Caco-2 (cell line): ENCODE data around the gene SERPINH1. TPM values are rescaled to one million over a fixed set of nuclear protein-coding genes. Genes with fewer than 3 reads are reported as not detected.
A peak's percentile ranks its signal among the peaks of the same experiment; 100 is the strongest.

Source experiments
- Bru-seq: library from RNA; stranded (reverse); fragments of 400-500 nt; gene quantifications from one replicate; lab custom pipeline; 2021; lab: Mats Ljungman, UMichigan
- BruChase-seq, 2 experiments: library from RNA; stranded (reverse); fragments of 400-500 nt; gene quantifications; one replicate each; lab custom pipeline; 2021; lab: Mats Ljungman, UMichigan
- BruUV-seq: library from RNA; stranded (reverse); fragments of 400-500 nt; replicated peaks from 2 replicates; lab custom pipeline; 2021; lab: Mats Ljungman, UMichigan
- CTCF ChIA-PET: fragments of 300-600 bp; sonication (Branson Sonifier 250); formaldehyde crosslinking; loops from one replicate; lab custom pipeline; 2022; ENCODE audit warnings: antibody characterized with exemption; lab: Charles Lee
- POLR2A ChIA-PET: fragments of 300-600 bp; sonication (Branson Sonifier 250); formaldehyde crosslinking; loops from one replicate; lab custom pipeline; 2022; ENCODE audit warnings: antibody characterized with exemption; lab: Charles Lee
- DNase-seq, 2 experiments: peaks; one replicate each; pipeline versions ENCODE4 v3.0.0 to v3.0.0-alpha.2; 2020 to 2022
- H3K27me3 ChIP-seq: replicated peaks from 2 replicates; pipeline ENCODE4 v1.6.0; 2011; ENCODE audit warnings: low read length; ENCODE audit not compliant: control insufficient read depth, insufficient read depth
- H3K36me3 ChIP-seq: 2 replicates; pipeline ENCODE4 v1.5.1; 2011; ENCODE audit warnings: low read length; ENCODE audit not compliant: control insufficient read depth, insufficient read depth
- H3K4me1 ChIP-seq: fragments of 250-450 bp; sonication (Bioruptor Pico); 2 replicates; pipeline ENCODE4 v1.5.1; 2020; ENCODE audit warnings: mild to moderate bottlenecking
- H3K4me3 ChIP-seq: 2 replicates; pipeline ENCODE4 v1.5.1; 2011; ENCODE audit warnings: low read depth, mild to moderate bottlenecking, control low read depth, low read length
- H3K9me3 ChIP-seq: fragments of 250-450 bp; sonication (Bioruptor Pico); 2 replicates; pipeline ENCODE4 v1.5.1; 2020; ENCODE audit warnings: mild to moderate bottlenecking, moderate library complexity
- H3K27ac Mint-ChIP-seq: one replicate; pipeline ENCODE4 v1.8.0; 2022; ENCODE audit warnings: mixed read lengths; ENCODE audit not compliant: unreplicated experiment
- H3K27me3 Mint-ChIP-seq: one replicate; pipeline ENCODE4 v1.8.0; 2022; ENCODE audit warnings: mixed read lengths; ENCODE audit not compliant: insufficient read depth, unreplicated experiment
- H3K36me3 Mint-ChIP-seq: one replicate; pipeline ENCODE4 v1.8.0; 2022; ENCODE audit warnings: mild to moderate bottlenecking, mixed read lengths; ENCODE audit not compliant: insufficient read depth, unreplicated experiment
- H3K4me1 Mint-ChIP-seq: one replicate; pipeline ENCODE4 v1.8.0; 2022; ENCODE audit warnings: low read depth, mixed read lengths; ENCODE audit not compliant: unreplicated experiment
- H3K4me3 Mint-ChIP-seq: one replicate; pipeline ENCODE4 v1.8.0; 2022; ENCODE audit warnings: mild to moderate bottlenecking, moderate library complexity, mixed read lengths; ENCODE audit not compliant: unreplicated experiment
- H3K9me3 Mint-ChIP-seq: one replicate; pipeline ENCODE4 v1.8.0; 2022; ENCODE audit warnings: mixed read lengths; ENCODE audit not compliant: unreplicated experiment
- CTCF ChIP-seq, 2 experiments: fragments of 200-600 bp in 1 of 2; IDR thresholded peaks; 1 replicate in 1 of 2; 2 replicates in 1 of 2; pipeline versions ENCODE4 v1.5.1 to v1.8.0; 2011 to 2022; ENCODE audit warnings: antibody characterized with exemption in 1 of 2, control low read depth in 1 of 2, inconsistent platforms in 1 of 2, low read depth in 1 of 2, low read length in 1 of 2, mild to moderate bottlenecking in 1 of 2, moderate library complexity in 1 of 2; ENCODE audit not compliant: insufficient read depth in 1 of 2, severe bottlenecking in 1 of 2, unreplicated experiment in 1 of 2
- intact Hi-C: fragments of 100-400 bp; cut with micrococcal nuclease; formaldehyde crosslinking; loops from one replicate; pipeline ENCODE4 v1.10.0; 2022; ENCODE audit not compliant: unreplicated experiment
- long read RNA-seq: library from polyadenylated mRNA; stranded (forward); transcript quantifications from one replicate; pipeline ENCODE4 v2.0.0, GENCODE V29; 2022
- total RNA-seq: library from RNA; stranded (reverse); gene quantifications from 2 replicates; pipeline ENCODE4 v1.2.3, GENCODE V29; 2022

The SERPINH1 gene
- 481 and 528 TPM in 2 replicates for total RNA-seq
- Bru-seq, nascent RNA, result percentile 93 among the genes with signal in this experiment
- BruChase-seq, experiment 1, labeled RNA remaining after a 2-hour chase, result percentile 96 among the genes with signal in this experiment
- BruChase-seq, experiment 2, labeled RNA remaining after a 6-hour chase, result percentile 99 among the genes with signal in this experiment
- long read RNA-seq, transcript SERPINH1-201 (5 exons, 2,225 nt), result major isoform, 308 of 398 reads
- long read RNA-seq, partial matches to known transcripts, result 75 of 398 reads
- long read RNA-seq, other reads (novel, unspliced or antisense), result 8 of 398 reads

GRCh38 chr11:75562048-75562835 is at the start of gene SERPINH1:
Gene SERPINH1 (plus strand): TSS chr11:75562253. CDS start chr11:75566350, 4,097 bp downstream.
- H3K4me3 ChIP-seq, result peak within 1 kb of the TSS; percentile 51
- no peaks in the 10 kb centered on the region for H3K9me3 Mint-ChIP-seq
- H3K27ac Mint-ChIP-seq, result peak within 1 kb of the TSS; percentile 95
- peaks cover 52% of the 10 kb centered on the region for H3K36me3 Mint-ChIP-seq
- H3K36me3 ChIP-seq, result peaks cover 7% of the 10 kb centered on the region
- no peaks in the 10 kb centered on the region for H3K27me3 ChIP-seq
- no peaks in the 10 kb centered on the region for H3K27me3 Mint-ChIP-seq
- peak; percentile 92 for DNase-seq
- peaks cover 44% of the 10 kb centered on the region for H3K4me1 Mint-ChIP-seq
- intact Hi-C loops, result loop anchor here (1.0 kb wide), 3 partner anchors 15 to 71 kb away; no protein-coding TSS in a partner anchor
- TF ChIP-seq CTCF (IDR thresholded peaks at IDR 0.05; ENCODE audit: insufficient read depth in 1 of 2, low read depth in 1 of 2, low read length in 1 of 2, severe bottlenecking in 1 of 2, unreplicated experiment in 1 of 2), result no peak
- H3K4me1 ChIP-seq, result peaks cover 71% of the 10 kb centered on the region
- no peaks in the 10 kb centered on the region for H3K9me3 ChIP-seq
- peak within 1 kb of the TSS; percentile 93 for H3K4me3 Mint-ChIP-seq
- ChIA-PET POLR2A (interaction anchor here (0.6 to 2.3 kb wide), 14 partner anchors 8 to 246 kb away, joined by 3 to 17 read pairs (median 4); no protein-coding TSS in a partner anchor), CTCF (interaction anchor here (0.5 to 1.9 kb wide), 12 partner anchors 9 to 757 kb away, joined by 3 to 7 read pairs (median 3); no protein-coding TSS in a partner anchor)
- BruUV-seq, result TSS peak; percentile 61

- no peak overlapping the region for H3K27ac Mint-ChIP-seq
- H3K4me3 ChIP-seq, result no peak overlapping the region
- H3K4me1 ChIP-seq, result peaks cover 20% of the 10 kb centered on the region
- H3K27me3 ChIP-seq, result no peaks in the 10 kb centered on the region
- DNase-seq, result no peak
- CTCF ChIA-PET, result no interaction called here
- no peaks in the 10 kb centered on the region for H3K36me3 Mint-ChIP-seq
- no peaks in the 10 kb centered on the region for H3K27me3 Mint-ChIP-seq
- H3K9me3 ChIP-seq, result no peaks in the 10 kb centered on the region
- no peaks in the 10 kb centered on the region for H3K9me3 Mint-ChIP-seq
- TF ChIP-seq CTCF (IDR thresholded peaks at IDR 0.05; ENCODE audit: insufficient read depth in 1 of 2, low read depth in 1 of 2, low read length in 1 of 2, severe bottlenecking in 1 of 2, unreplicated experiment in 1 of 2), result no peak
- peaks cover 20% of the 10 kb centered on the region for H3K4me1 Mint-ChIP-seq
- POLR2A ChIA-PET, result no interaction called here
- BruUV-seq, result no TSS peak
- H3K4me3 Mint-ChIP-seq, result no peak overlapping the region
- intact Hi-C loops, result no loop called here
- H3K36me3 ChIP-seq, result no peaks in the 10 kb centered on the region
Observed at GRCh38 chr11:75513250-75513649, 48.8 kb upstream of the SERPINH1 start.

GRCh38 chr11:75514596-75514995 is 47.5 kb upstream of the SERPINH1 start:
- no peaks in the 10 kb centered on the region for H3K27me3 Mint-ChIP-seq
- no peaks in the 10 kb centered on the region for H3K36me3 Mint-ChIP-seq
- no peaks in the 10 kb centered on the region for H3K9me3 Mint-ChIP-seq
- CTCF ChIA-PET, result no interaction called here
- no TSS peak for BruUV-seq
- intact Hi-C loops, result no loop called here
- no peak for TF ChIP-seq CTCF (IDR thresholded peaks at IDR 0.05; ENCODE audit: insufficient read depth in 1 of 2, low read depth in 1 of 2, low read length in 1 of 2, severe bottlenecking in 1 of 2, unreplicated experiment in 1 of 2)
- H3K27ac Mint-ChIP-seq, result no peak overlapping the region
- Histone ChIP-seq H3K27me3 (no peaks in the 10 kb centered on the region), H3K9me3 (no peaks in the 10 kb centered on the region), H3K4me3 (no peak overlapping the region), H3K4me1 (peaks cover 27% of the 10 kb centered on the region), H3K36me3 (no peaks in the 10 kb centered on the region)
- no peak overlapping the region for H3K4me3 Mint-ChIP-seq
- POLR2A ChIA-PET, result no interaction called here
- peaks cover 20% of the 10 kb centered on the region for H3K4me1 Mint-ChIP-seq
- DNase-seq, result no peak
